Breast epithelium (tissue), 4 donors: ENCODE results near the gene PLGRKT. TPM values are rescaled to one million over a fixed set of nuclear protein-coding genes. Genes with fewer than 3 reads are reported as not detected.

ENCODE experiments used
- DNase-seq, 2 donors: peaks; one replicate each; pipeline ENCODE4 v3.0.0-alpha.2; 2019; ENCODE audit warnings: low spot score in 2 of 2
- H3K27ac ChIP-seq, 2 donors: fragments of 200-600 bp; sonication (generic) in 1 of 2; one replicate each; pipeline ENCODE4 v1.5.1; 2016 to 2019; ENCODE audit warnings: mild to moderate bottlenecking in 1 of 2
- H3K27me3 ChIP-seq, 2 donors: fragments of 200-600 bp; sonication (generic) in 1 of 2; one replicate each; pipeline versions ENCODE4 v1.5.1 to v1.6.0; 2017 to 2019; ENCODE audit warnings: control low read depth in 1 of 2, mild to moderate bottlenecking in 1 of 2
- H3K36me3 ChIP-seq: fragments of 200-600 bp; one replicate; pipeline ENCODE4 v1.5.1; 2019
- H3K4me1 ChIP-seq, 2 donors: fragments of 200-600 bp; sonication (generic); one replicate each; pipeline ENCODE4 v1.5.1; 2016 to 2019; ENCODE audit warnings: control low read depth in 1 of 2
- H3K4me3 ChIP-seq, 3 donors: fragments of 200-600 bp; sonication (generic); 1 replicate in 2 of 3; 2 replicates in 1 of 3; pipeline ENCODE4 v1.5.1; 2016 to 2019; ENCODE audit warnings: mild to moderate bottlenecking in 3 of 3, moderate library complexity in 2 of 3
- H3K9me3 ChIP-seq, 2 donors: fragments of 200-600 bp; sonication (generic) in 1 of 2; one replicate each; pipeline ENCODE4 v1.5.1; 2016 to 2019; ENCODE audit warnings: control low read depth in 1 of 2
- CTCF ChIP-seq, 3 donors: fragments of 450-650 bp; IDR thresholded peaks; one replicate each; pipeline ENCODE4 v1.5.1; 2016 to 2017; ENCODE audit warnings: antibody characterized with exemption in 3 of 3, mild to moderate bottlenecking in 3 of 3, moderate library complexity in 3 of 3
- POLR2A ChIP-seq: fragments of 450-650 bp; IDR thresholded peaks from one replicate; pipeline ENCODE4 v1.6.1; 2016; ENCODE audit warnings: antibody characterized with exemption, mild to moderate bottlenecking, moderate library complexity
- POLR2AphosphoS5 ChIP-seq, 3 donors: sonication (generic); formaldehyde crosslinking; IDR thresholded peaks; one replicate each; pipeline ENCODE4 v1.6.1; 2017; ENCODE audit warnings: antibody characterized with exemption in 3 of 3
- intact Hi-C: fragments of 100-400 bp; cut with DNase I; formaldehyde crosslinking; loops from one replicate; pipeline ENCODE4 v1.15.1; 2023; ENCODE audit warnings: low total_unique reads
- total RNA-seq, 3 donors: library from RNA; depleted of rRNA; stranded (reverse); fragments of >200 nt; gene quantifications; one replicate each; pipeline ENCODE4 v1.1.0, GENCODE V29; 2016

Gene PLGRKT
- total RNA-seq, 3 donors from 2014 or later = 15.0 to 26.2 (median 16.4) TPM

GRCh38 chr9:5421163-5421562 is 16.6 kb downstream of the PLGRKT start:
- Histone ChIP-seq H3K27me3 (no peaks in the 10 kb centered on the region), H3K4me1 (no peaks in the 10 kb centered on the region), H3K27ac (no peak overlapping the region), H3K9me3 (no peaks in the 10 kb centered on the region), H3K36me3 (no peaks in the 10 kb centered on the region), H3K4me3 (no peak overlapping the region)
- TF ChIP-seq CTCF (IDR thresholded peaks at IDR 0.05) (no peak), POLR2AphosphoS5 (IDR thresholded peaks at IDR 0.05) (no peak), POLR2A (no peak)
- no peak for DNase-seq
- intact Hi-C loops = no loop called here

GRCh38 chr9:5419987-5420386 is 17.7 kb downstream of the PLGRKT start:
- no peaks in the 10 kb centered on the region for H3K9me3 ChIP-seq
- no peak for DNase-seq
- TF ChIP-seq CTCF (IDR thresholded peaks at IDR 0.05) (no peak), POLR2AphosphoS5 (IDR thresholded peaks at IDR 0.05) (no peak), POLR2A (no peak)
- H3K27ac ChIP-seq = no peak overlapping the region
- intact Hi-C loops = no loop called here
- H3K36me3 ChIP-seq = no peaks in the 10 kb centered on the region
- no peaks in the 10 kb centered on the region for H3K27me3 ChIP-seq
- H3K4me3 ChIP-seq = no peak overlapping the region
- no peaks in the 10 kb centered on the region for H3K4me1 ChIP-seq

DNA sequence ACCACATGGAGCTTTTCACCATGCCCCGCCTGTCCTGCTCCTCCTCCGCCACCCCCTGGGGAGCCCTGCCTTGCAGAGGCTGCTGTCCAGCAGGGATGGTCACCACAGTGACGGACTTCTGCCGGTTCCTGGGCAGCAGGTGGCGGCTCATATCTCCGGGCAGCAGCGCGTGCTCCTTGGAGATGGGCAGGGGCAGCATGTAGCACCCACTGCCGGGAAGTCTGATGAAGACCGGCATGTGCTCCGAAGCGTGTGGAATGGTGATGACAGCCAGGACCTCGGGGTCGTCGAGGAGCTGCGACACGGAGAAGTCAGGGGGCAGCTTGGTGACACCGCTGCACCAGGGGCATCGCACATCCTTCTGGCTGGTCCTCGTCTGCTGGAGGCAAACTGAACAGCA is 19.2 kb downstream of the PLGRKT start:
- Histone ChIP-seq H3K27me3 (no peaks in the 10 kb centered on the region), H3K27ac (no peak overlapping the region), H3K36me3 (no peaks in the 10 kb centered on the region), H3K4me3 (no peak overlapping the region), H3K4me1 (no peaks in the 10 kb centered on the region), H3K9me3 (no peaks in the 10 kb centered on the region)
- TF ChIP-seq POLR2AphosphoS5 (IDR thresholded peaks at IDR 0.05) = no peak
- no peak for TF ChIP-seq POLR2A
- no peak for TF ChIP-seq CTCF (IDR thresholded peaks at IDR 0.05)
- intact Hi-C loops = no loop called here
- DNase-seq = no peak

- no peaks in the 10 kb centered on the region for H3K9me3 ChIP-seq
- TF ChIP-seq CTCF (IDR thresholded peaks at IDR 0.05) = no peak
- no peak for TF ChIP-seq POLR2AphosphoS5 (IDR thresholded peaks at IDR 0.05)
- no peak for TF ChIP-seq POLR2A
- H3K27me3 ChIP-seq = no peaks in the 10 kb centered on the region
- H3K4me1 ChIP-seq = no peaks in the 10 kb centered on the region
- no peak overlapping the region for H3K4me3 ChIP-seq
- H3K27ac ChIP-seq = no peak overlapping the region
- no peaks in the 10 kb centered on the region for H3K36me3 ChIP-seq
- intact Hi-C loops = no loop called here
- no peak for DNase-seq
Measured at GRCh38 chr9:5416953-5417352, 20.8 kb downstream of the PLGRKT start.

GRCh38 chr9:5408596-5408995 is 29.1 kb downstream of the PLGRKT start:
- Histone ChIP-seq H3K4me1 (no peaks in the 10 kb centered on the region), H3K27me3 (no peaks in the 10 kb centered on the region), H3K27ac (no peak overlapping the region), H3K9me3 (peaks cover 15 to 34% of the 10 kb centered on the region in 2 donors), H3K4me3 (no peak overlapping the region), H3K36me3 (no peaks in the 10 kb centered on the region)
- no peak for DNase-seq
- TF ChIP-seq POLR2A (no peak), POLR2AphosphoS5 (IDR thresholded peaks at IDR 0.05) (no peak), CTCF (IDR thresholded peaks at IDR 0.05) (no peak)
- intact Hi-C loops = no loop called here
